Measurements from ENCODE around the gene IGFALS. TPM values are rescaled to one million over a fixed set of nuclear protein-coding genes. Genes with fewer than 3 reads are reported as not detected.

The IGFALS gene
- total RNA-seq, 2 experiments from 2014 or later, result not detected

DNA sequence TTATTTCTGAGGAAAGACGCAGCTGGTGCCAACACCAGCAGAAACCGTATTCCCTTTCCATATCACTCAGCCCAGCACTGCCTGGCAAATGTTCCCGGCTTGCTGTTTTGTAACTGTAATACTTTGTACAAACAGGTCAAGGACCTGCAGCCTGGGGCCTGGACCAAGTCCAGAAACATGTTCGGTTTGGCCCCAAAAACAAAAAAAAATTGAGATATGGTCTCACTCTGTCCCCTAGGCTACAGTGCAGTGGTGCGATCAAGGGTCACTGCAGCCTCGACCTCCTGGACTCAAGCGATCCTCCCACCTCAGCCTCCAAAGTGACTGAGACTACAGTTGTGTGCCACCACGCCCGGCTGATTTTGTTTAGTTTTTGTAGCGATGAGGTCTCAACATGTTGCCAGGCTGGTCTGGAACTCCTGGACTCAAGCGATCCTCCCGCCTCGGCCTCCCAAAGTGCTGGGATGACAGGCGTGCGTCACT is 31.9 kb upstream of the IGFALS start:
- H3K4me3 Mint-ChIP-seq, result peak overlapping the region; percentile 76
- intact Hi-C loops (cut with DNase I, micrococcal nuclease), result loop anchor here in 1 of 2 experiments (5.0 kb wide), 1 partner anchor 43 kb away; the partner anchor contains the start of genes NUBP2 and SPSB3
- DNase-seq, result no peak
- ChIA-PET CTCF (interaction anchor here (0.5 to 1.1 kb wide), 2 partner anchors 52 to 495 kb away, joined by 3 to 4 read pairs; no protein-coding TSS in a partner anchor), POLR2A (interaction anchor here (0.9 kb wide), 1 partner anchor 43 kb away, joined by 3 read pairs; the partner anchor contains the start of genes NUBP2 and SPSB3)
- no peak for ATAC-seq
- H3K9me3 Mint-ChIP-seq (ENCODE audit: low read depth), result no peaks in the 10 kb centered on the region
- H3K27me3 Mint-ChIP-seq, result no peaks in the 10 kb centered on the region
- H3K36me3 Mint-ChIP-seq (ENCODE audit: low read depth), result peaks cover 5% of the 10 kb centered on the region
- peak overlapping the region; percentile 72 for H3K27ac Mint-ChIP-seq
- peaks cover 27% of the 10 kb centered on the region for H3K4me1 Mint-ChIP-seq

DNA sequence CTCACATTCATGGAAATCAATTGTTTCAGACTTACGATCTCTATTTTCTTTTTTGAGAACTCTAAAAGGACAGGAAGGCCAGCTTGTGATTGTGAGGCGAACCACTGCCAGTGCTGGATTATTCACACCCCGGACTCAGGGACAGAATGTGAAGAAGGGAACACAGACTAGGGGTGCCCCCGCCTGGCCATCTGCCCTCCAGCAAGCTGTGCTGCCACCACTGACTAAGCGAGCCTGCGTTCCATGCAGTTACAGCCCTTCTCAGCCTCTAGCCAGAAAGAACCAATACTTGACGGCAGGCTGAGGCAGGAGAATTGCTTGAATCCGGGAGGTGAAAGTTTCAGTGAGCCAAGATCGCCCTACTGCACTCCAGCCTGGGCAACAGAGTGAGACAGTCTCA is 30.3 kb upstream of the IGFALS start:
- H3K9me3 Mint-ChIP-seq (ENCODE audit: low read depth), result no peaks in the 10 kb centered on the region
- H3K4me1 Mint-ChIP-seq, result peaks cover 20% of the 10 kb centered on the region
- intact Hi-C loops (cut with DNase I, micrococcal nuclease), result no loop called here
- ChIA-PET POLR2A (no interaction called here), CTCF (no interaction called here)
- peak; percentile 55 for DNase-seq
- peaks cover 2% of the 10 kb centered on the region for H3K36me3 Mint-ChIP-seq (ENCODE audit: low read depth)
- no peak overlapping the region for H3K4me3 Mint-ChIP-seq
- no peak overlapping the region for H3K27ac Mint-ChIP-seq
- no peak for ATAC-seq
- H3K27me3 Mint-ChIP-seq, result no peaks in the 10 kb centered on the region

DNA sequence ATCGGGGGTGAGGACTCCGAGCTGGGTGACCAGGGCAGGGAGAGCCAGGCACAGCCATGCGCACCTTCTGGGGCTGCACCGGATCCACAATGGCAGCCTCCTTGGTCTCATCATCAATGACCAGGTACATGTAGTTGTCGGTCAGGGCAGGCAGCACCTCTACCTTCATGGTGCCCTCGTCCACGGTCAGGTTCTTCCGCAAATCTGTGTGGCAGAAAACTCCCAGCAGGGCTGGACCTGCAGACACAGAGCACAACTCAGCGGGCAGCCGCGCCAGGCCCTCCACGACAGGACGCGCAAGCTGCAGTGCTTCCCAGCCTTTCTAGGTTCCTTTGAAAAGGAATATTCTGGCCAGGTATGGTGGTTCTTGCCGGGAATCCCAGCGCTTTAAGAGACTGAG is 29.3 kb upstream of the IGFALS start:
- Mint-ChIP-seq H3K4me1 (peaks cover 12% of the 10 kb centered on the region), H3K9me3 (ENCODE audit: low read depth) (no peaks in the 10 kb centered on the region), H3K36me3 (ENCODE audit: low read depth) (peaks cover 2% of the 10 kb centered on the region), H3K27me3 (no peaks in the 10 kb centered on the region), H3K4me3 (no peak overlapping the region), H3K27ac (no peak overlapping the region)
- ATAC-seq (no peak), DNase-seq (no peak)
- POLR2A ChIA-PET, result no interaction called here
- CTCF ChIA-PET, result no interaction called here
- intact Hi-C loops (cut with DNase I, micrococcal nuclease), result no loop called here

GRCh38 chr16:1821861-1822611 is 28.5 kb upstream of the IGFALS start:
- ChIA-PET CTCF (no interaction called here), POLR2A (interaction anchor here (0.5 kb wide), 1 partner anchor 363 kb away, joined by 4 read pairs; no protein-coding TSS in a partner anchor)
- H3K4me3 Mint-ChIP-seq, result no peak overlapping the region
- no peaks in the 10 kb centered on the region for H3K36me3 Mint-ChIP-seq (ENCODE audit: low read depth)
- intact Hi-C loops (cut with DNase I, micrococcal nuclease), result no loop called here
- no peaks in the 10 kb centered on the region for H3K9me3 Mint-ChIP-seq (ENCODE audit: low read depth)
- peaks cover 8% of the 10 kb centered on the region for H3K4me1 Mint-ChIP-seq
- DNase-seq, result no peak
- H3K27me3 Mint-ChIP-seq, result no peaks in the 10 kb centered on the region
- ATAC-seq, result no peak
- no peak overlapping the region for H3K27ac Mint-ChIP-seq

- CTCF ChIA-PET, result interaction anchor here (0.8 kb wide), 1 partner anchor 458 kb away, joined by 3 read pairs; no protein-coding TSS in a partner anchor
- Mint-ChIP-seq H3K36me3 (ENCODE audit: low read depth) (no peaks in the 10 kb centered on the region), H3K4me1 (peaks cover 8% of the 10 kb centered on the region), H3K27me3 (no peaks in the 10 kb centered on the region), H3K4me3 (no peak overlapping the region), H3K9me3 (ENCODE audit: low read depth) (no peaks in the 10 kb centered on the region), H3K27ac (no peak overlapping the region)
- ATAC-seq (no peak), DNase-seq (no peak)
- intact Hi-C loops (cut with DNase I, micrococcal nuclease), result no loop called here
- POLR2A ChIA-PET, result no interaction called here
These were observed 27.4 kb upstream of the IGFALS start for GRCh38 chr16:1820946-1821290.

DNA sequence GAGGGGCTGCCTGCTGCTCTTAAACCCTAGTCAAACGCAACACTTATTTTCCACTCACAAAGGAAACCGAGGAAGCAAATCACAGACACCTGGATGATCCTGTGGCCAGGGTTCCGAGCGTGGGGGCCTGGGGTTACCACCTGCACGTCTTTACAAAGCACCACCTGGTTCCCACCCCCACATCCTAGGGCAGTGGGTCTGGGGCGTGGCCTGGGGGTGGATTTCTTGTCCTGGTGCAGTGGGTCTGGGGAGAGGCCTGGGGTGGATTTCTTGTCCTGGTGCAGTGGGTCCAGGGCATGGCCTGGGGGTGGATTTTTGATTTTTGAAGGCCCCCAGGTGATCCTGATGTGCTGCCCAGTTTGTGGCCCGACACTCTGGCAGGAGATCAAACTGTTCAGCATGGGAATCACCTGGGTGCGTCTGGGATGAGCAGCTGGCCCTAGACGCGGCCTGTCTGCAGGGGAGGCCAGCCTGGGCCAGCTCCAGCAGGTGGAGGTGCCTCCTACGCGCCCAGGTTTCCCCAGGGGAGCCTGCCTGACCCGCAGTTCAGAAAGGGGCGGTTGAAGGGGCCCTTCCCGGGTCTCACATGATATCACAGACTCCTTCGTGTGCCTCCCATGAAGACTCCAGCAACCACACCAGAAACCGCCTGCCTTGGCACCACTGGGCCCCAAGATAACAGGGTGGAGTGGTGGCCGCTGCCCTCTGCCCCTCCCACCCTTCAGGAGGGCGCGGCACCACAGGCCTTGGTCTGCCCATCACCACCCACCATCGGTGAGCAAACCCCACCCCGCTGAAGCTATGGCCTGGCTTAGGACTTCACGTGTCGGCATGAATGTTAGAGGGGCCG is 26.8 kb upstream of the IGFALS start:
- Mint-ChIP-seq H3K27ac (no peak overlapping the region), H3K4me1 (peaks cover 5% of the 10 kb centered on the region), H3K9me3 (ENCODE audit: low read depth) (no peaks in the 10 kb centered on the region), H3K36me3 (ENCODE audit: low read depth) (peaks cover 2% of the 10 kb centered on the region), H3K4me3 (no peak overlapping the region), H3K27me3 (no peaks in the 10 kb centered on the region)
- ChIA-PET CTCF (interaction anchor here (0.8 kb wide), 1 partner anchor 458 kb away, joined by 3 read pairs; no protein-coding TSS in a partner anchor), POLR2A (no interaction called here)
- DNase-seq (no peak), ATAC-seq (no peak)
- intact Hi-C loops (cut with DNase I, micrococcal nuclease), result no loop called here

DNA sequence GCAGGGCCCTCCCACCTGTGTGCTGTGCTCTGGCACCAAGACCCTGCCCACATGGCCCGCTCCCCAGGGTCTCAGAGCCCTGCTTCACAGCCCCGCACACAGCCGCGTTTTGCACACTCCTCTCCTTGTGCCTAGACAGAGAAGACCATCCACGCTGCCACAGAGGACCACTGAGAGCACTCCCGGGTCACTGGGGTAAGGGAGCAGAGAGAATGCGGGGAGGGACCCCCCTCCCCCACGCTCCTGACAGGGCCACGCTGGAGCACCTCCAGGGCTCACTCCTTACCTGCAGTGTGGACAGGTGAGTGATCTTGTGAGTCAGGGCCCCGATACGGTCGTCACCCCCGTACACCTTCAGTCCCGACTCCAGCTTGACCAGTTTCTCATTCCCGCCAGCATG is 26.1 kb upstream of the IGFALS start:
- H3K27ac Mint-ChIP-seq, result no peak overlapping the region
- ChIA-PET CTCF (no interaction called here), POLR2A (no interaction called here)
- peaks cover 7% of the 10 kb centered on the region for H3K36me3 Mint-ChIP-seq (ENCODE audit: low read depth)
- intact Hi-C loops (cut with DNase I, micrococcal nuclease), result no loop called here
- peaks cover 3% of the 10 kb centered on the region for H3K4me1 Mint-ChIP-seq
- DNase-seq (no peak), ATAC-seq (no peak)
- H3K9me3 Mint-ChIP-seq (ENCODE audit: low read depth), result no peaks in the 10 kb centered on the region
- no peak overlapping the region for H3K4me3 Mint-ChIP-seq
- no peaks in the 10 kb centered on the region for H3K27me3 Mint-ChIP-seq

GRCh38 chr16:1818873-1819525 is 25.5 kb upstream of the IGFALS start:
- intact Hi-C loops (cut with DNase I, micrococcal nuclease), result no loop called here
- Mint-ChIP-seq H3K36me3 (ENCODE audit: low read depth) (peaks cover 7% of the 10 kb centered on the region), H3K4me3 (no peak overlapping the region), H3K27ac (no peak overlapping the region), H3K4me1 (no peaks in the 10 kb centered on the region), H3K9me3 (ENCODE audit: low read depth) (no peaks in the 10 kb centered on the region), H3K27me3 (no peaks in the 10 kb centered on the region)
- POLR2A ChIA-PET, result no interaction called here
- no peak for ATAC-seq
- no peak for DNase-seq
- CTCF ChIA-PET, result no interaction called here

GRCh38 chr16:1818204-1818872 is 24.8 kb upstream of the IGFALS start:
- ChIA-PET CTCF (no interaction called here), POLR2A (no interaction called here)
- Mint-ChIP-seq H3K27ac (no peak overlapping the region), H3K4me1 (no peaks in the 10 kb centered on the region), H3K36me3 (ENCODE audit: low read depth) (peaks cover 10% of the 10 kb centered on the region), H3K4me3 (no peak overlapping the region), H3K9me3 (ENCODE audit: low read depth) (no peaks in the 10 kb centered on the region), H3K27me3 (no peaks in the 10 kb centered on the region)
- DNase-seq, result no peak
- intact Hi-C loops (cut with DNase I, micrococcal nuclease), result no loop called here
- ATAC-seq, result no peak

- POLR2A ChIA-PET, result no interaction called here
- DNase-seq, result no peak
- Mint-ChIP-seq H3K36me3 (ENCODE audit: low read depth) (peaks cover 10% of the 10 kb centered on the region), H3K4me1 (peaks cover 6% of the 10 kb centered on the region), H3K27ac (no peak overlapping the region), H3K4me3 (no peak overlapping the region), H3K9me3 (ENCODE audit: low read depth) (no peaks in the 10 kb centered on the region), H3K27me3 (no peaks in the 10 kb centered on the region)
- intact Hi-C loops (cut with DNase I, micrococcal nuclease), result no loop called here
- no peak for ATAC-seq
- CTCF ChIA-PET, result no interaction called here
These were observed 24.2 kb upstream of the IGFALS start for GRCh38 chr16:1817716-1818115.

GRCh38 chr16:1817276-1817589 is 23.7 kb upstream of the IGFALS start:
- H3K4me1 Mint-ChIP-seq, result peaks cover 10% of the 10 kb centered on the region
- no peaks in the 10 kb centered on the region for H3K27me3 Mint-ChIP-seq
- no peaks in the 10 kb centered on the region for H3K9me3 Mint-ChIP-seq (ENCODE audit: low read depth)
- no peak overlapping the region for H3K27ac Mint-ChIP-seq
- CTCF ChIA-PET, result no interaction called here
- intact Hi-C loops (cut with DNase I, micrococcal nuclease), result no loop called here
- POLR2A ChIA-PET, result no interaction called here
- H3K4me3 Mint-ChIP-seq, result no peak overlapping the region
- DNase-seq (no peak), ATAC-seq (no peak)
- peaks cover 10% of the 10 kb centered on the region for H3K36me3 Mint-ChIP-seq (ENCODE audit: low read depth)
